ENCODE results near the gene LAMTOR5.

DNA sequence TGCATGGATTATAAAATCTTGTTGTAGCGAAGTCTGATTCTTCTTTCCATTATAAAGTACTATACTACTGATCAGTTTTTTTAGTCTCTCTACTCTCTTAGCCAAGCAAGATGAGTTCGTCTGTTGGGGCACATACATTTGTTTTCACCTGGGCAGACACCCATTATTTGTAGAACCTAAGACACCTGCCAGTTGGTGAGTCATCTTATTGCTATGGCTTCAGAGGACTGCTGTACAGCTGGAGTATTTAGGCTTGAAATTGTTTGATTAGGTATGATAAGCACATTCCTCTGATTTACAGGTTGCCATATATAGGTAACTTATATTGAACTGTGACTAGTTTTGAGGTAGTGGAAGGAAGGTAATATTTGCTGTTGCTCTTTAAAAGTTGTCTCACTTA, 51.1 kb downstream of the LAMTOR5 start:
- no peak for TF ChIP-seq EZH2phosphoT487 (IDR thresholded peaks at IDR 0.05; ENCODE audit: borderline replicate concordance, low read length)
- TF ChIP-seq, protein P1, sequence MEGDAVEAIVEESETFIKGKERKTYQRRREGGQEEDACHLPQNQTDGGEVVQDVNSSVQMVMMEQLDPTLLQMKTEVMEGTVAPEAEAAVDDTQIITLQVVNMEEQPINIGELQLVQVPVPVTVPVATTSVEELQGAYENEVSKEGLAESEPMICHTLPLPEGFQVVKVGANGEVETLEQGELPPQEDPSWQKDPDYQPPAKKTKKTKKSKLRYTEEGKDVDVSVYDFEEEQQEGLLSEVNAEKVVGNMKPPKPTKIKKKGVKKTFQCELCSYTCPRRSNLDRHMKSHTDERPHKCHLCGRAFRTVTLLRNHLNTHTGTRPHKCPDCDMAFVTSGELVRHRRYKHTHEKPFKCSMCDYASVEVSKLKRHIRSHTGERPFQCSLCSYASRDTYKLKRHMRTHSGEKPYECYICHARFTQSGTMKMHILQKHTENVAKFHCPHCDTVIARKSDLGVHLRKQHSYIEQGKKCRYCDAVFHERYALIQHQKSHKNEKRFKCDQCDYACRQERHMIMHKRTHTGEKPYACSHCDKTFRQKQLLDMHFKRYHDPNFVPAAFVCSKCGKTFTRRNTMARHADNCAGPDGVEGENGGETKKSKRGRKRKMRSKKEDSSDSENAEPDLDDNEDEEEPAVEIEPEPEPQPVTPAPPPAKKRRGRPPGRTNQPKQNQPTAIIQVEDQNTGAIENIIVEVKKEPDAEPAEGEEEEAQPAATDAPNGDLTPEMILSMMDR (IDR thresholded peaks at IDR 0.05; ENCODE audit: low read depth, low read length, poor library complexity, severe bottlenecking), result no peak

All from DOHH2 (cell line).